GM18873 (cell line): ENCODE measurements around the gene ERAP2.
A peak's percentile ranks its signal among the peaks of the same experiment; 100 is the strongest.
"Not testable (repeated sequence)": the region's sequence is repeated elsewhere in the genome, so short reads cannot be mapped to it uniquely, and the experiment has no call there.

Experiments
- ATAC-seq: cut with Tn5 transposase; IDR thresholded peaks from one replicate; pipeline ENCODE4 v1.9.1; 2021; ENCODE audit warnings: mild to moderate bottlenecking, moderate library complexity, moderate number of reproducible peaks; ENCODE audit not compliant: unreplicated experiment, low FRiP score

The ERAP2 gene

DNA sequence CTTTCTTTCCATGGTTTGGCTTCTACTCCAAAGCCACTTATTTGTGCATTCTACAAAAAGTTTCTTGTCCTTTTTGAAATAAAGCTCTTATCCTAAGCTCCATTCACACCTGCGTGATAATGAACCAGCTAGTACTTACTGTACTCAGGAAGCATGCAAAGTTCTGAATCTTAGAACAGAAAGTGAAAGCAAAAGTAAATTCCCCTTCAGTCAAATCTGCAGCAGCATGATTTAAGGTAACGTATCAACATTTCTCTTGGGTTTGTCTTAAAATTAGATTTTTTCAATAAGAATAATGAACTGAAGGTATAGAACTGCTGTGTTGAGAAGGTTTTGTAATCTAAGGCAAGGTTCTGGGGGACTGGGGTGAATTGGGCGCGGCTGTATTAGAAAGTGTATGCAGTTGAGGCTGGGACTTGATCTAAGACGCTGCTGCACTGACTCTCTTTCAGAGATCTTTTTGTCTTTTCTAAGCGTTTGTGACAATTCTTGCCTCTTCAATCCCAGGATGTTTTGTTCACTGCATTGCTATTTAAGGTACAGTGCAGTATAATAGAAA lies at the start of gene ERAP2:
Gene ERAP2, plus strand, starts transcription at position 209 of the 559 bp plus-strand sequence. CDS start 3,186 bp downstream, outside the sequence.
- ATAC-seq: peak; percentile 47

DNA sequence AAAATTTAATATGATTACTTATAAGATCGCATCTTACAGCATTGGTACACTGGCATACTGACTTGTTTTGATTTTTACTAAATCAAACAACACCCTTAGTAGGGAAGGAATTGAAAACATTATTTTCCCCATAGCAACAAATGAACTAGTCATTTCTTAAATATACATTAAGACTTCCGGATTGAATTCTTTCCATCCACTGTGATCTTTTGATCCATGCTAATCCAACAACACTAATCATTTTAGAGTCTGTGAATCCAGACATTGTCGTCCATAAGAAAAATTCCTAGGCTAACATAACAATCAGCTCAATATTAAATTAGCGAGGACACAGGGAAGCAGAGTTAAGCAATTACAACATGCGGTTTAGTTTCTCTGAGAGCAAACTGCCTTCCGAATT lies 47.0 kb upstream of the ERAP2 start:
- ATAC-seq: no peak

DNA sequence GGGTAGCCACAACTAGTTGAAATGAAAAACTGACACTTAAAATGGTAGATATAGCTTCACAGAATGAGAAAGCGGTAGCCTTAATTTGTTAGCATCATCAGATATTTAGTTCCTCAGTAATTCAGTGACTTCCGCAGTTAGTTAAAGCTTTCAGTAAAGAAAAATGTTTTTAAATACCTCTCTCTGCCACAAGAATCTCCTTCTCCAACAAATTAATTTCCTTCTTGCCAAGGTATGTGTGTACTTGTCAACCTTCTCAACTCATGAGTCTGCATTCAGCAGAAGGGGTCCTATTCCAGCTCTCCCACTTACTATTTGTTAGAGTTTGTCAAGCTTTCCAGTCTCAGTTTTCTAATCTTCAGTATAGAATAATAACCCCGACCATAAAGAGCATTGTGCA lies 42.3 kb upstream of the ERAP2 start:
- ATAC-seq: no peak

- ATAC-seq: no peak
Observed at GRCh38 chr5:96835791-96836191, 40.5 kb upstream of the ERAP2 start.

DNA sequence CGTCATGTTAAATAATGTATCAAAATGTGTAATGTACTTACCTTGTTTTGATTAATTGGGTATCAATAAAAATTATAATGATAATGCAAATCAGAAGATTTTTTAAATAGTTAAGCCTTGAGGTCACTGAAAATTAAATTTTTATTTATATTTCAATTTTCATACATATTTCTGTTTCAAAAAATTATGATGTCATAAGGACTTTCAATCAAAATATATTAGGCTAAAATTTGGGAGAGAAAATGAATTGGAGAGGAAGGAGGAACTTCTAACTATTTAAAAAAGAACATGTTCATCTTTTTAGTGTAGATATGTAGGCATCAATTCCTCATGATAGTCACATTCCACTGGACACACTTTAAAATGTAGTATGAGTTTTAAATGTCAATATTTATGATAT lies 39.5 kb upstream of the ERAP2 start:
- ATAC-seq: no peak

DNA sequence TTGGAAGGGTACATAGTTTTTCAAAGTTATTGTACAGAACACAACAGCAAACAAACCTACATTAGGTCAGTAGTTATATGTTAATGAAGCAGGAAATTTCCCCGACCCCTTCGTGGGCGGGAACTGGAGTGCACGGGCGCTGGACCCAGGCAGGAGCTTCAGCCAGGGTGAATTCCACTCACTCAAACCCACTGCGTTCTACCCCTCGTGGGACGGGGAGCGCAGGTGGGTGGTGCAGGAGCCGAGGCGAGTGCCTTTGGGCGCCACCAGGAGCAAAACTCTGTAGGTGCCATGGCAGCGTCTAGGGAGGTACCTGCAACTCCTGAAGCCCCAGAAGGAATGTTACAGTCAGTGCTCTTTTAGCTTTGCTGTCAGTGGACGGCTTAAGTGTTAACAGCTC lies 39.0 kb upstream of the ERAP2 start:
- no peak for ATAC-seq

DNA sequence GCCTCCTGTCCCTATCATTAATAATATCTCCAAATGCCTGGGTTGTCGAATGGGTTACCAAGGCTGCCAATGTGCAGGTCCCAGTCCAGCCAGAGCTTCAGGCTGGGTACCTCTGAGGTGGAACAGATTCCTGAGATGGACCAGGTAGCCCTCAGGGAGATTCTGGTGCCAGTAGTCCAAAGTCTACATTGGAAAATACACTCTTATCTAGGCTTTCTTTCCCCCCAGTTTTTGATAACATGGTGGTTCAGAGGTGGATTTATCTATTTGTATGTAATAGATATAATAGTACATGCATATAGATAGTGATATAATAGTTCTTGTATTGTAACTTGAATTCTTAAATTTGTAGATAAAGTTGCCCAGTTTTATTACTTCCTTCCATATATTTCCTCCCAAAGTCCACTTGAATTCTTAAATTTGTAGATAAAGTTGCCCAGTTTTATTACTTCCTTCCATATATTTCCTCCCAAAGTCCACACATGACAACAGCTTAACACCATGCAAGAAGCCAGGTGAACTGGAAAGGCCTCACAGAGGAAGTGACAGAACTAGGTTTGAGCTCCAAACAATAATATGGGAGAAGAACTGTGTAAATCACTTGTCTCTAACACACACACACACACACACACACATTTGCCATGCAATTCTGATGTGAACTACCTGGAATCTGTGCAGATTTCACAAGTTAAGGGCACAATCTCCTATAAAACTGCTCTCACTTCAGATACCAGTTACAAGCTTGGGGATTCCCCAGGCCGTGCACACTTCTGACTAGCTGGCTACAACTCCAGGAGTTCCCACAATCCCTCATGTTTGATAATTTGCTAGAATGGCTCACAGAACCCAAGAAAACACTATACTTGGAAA lies 37.9 kb upstream of the ERAP2 start:
- no peak for ATAC-seq

DNA sequence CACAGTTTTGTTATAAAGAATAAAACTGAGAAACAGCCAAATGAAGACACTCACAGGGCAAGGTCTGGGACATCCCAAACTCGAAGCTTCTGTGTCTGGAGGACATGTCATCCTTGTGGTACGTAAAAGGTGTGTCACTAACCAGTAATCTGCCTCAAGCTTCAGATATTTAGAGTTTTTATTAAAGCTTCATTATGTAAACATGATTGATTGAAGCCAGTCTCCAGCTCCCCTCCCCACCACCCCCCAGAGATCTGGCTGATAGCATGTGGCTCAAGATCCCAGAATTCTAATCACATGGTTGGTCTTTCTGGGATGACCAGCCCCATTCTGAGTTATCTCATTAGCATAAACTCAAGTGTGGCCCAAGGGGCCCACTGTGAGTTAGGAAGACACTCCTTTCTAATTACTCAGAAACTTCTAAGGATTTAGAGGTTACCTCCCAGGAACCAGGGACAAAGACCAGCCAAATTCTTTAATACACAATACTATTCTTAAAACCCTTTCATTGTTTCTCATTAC lies 37.2 kb upstream of the ERAP2 start:
- ATAC-seq: no peak

- not testable (repeated sequence) for ATAC-seq
Observed at GRCh38 chr5:96841931-96842330, 34.4 kb upstream of the ERAP2 start.

GRCh38 chr5:96843140-96843539 lies 33.2 kb upstream of the ERAP2 start:
- ATAC-seq: no peak

DNA sequence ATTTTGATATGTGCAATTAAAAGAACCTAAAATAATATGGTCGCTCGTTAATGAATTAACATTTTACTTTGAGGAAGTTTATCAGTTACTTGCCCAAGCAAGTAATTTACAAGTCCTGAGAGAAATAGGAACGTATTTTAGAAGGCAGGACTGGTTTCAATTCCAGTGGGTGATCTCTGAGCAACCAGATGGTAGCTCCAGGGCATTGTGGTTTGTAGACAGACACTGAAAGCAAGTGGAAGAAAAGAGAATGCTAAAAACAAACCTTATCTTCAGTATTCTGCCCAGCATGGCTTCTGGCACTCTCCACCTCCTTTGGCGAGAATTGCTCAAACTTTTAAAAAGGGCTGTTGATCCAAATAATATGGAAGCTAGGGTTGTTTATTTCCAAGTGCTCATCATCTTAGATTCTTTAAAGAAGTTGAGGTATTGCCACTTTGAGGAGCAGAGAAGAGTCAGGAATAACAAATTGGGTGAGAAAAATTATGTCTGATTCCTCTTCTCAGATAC lies 31.8 kb upstream of the ERAP2 start:
- no peak for ATAC-seq

DNA sequence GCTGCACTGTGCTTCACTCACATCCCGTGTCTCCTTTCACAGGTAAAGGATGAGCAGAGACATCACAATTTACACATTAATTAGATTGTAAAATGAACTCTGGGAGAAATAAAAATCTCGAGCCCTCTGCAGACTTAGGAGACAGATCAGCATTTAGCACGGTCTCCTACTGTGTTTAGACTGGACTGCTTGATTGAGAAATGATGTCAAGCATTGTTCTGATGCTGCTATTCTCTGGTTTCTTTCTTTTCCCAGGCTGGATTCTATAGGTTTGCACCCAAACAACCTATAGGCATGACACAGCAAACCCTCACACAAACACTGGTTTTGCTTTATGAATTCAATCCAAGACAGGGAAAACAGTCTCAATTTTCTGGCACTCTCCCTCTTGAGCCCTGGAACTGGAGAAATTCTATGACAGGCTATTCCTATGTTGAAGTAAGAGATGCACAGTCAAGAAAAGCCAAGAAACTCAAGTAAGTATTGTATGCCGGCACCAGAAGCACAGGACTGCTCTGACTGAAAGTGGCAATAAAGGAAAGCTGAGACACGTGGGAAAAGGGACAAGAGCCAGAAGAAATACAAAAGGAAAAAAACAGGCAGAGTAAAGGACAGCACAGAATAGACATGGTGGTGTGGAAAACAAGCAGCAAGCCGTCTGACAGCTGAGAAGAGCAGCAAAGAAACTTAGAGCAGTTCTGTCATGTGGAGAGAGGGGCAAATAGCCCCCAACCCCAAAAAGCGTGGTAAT lies 24.8 kb upstream of the ERAP2 start:
- no peak for ATAC-seq

DNA sequence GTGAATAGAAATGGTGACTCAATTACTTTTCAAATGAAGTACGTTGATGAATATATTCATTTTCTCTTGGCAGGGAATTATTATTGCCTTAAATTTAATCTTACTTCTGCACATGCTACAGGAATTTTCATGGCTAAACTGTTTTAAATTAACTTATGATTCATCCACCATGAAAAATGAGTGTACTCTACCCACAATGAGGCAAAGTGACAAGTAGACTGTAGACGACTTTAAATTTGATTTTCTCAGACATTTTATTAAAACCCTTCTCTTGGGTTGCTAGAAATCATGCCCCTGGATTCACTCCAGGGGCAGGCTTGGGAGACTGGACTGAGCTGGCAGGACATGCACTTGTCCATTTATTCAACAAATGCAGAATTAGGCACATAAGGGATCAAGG lies 23.5 kb upstream of the ERAP2 start:
- ATAC-seq: no peak

- no peak for ATAC-seq
Observed at GRCh38 chr5:96854067-96854466, 22.2 kb upstream of the ERAP2 start.

- no peak for ATAC-seq
Observed at GRCh38 chr5:96855031-96855872, 21.0 kb upstream of the ERAP2 start.

DNA sequence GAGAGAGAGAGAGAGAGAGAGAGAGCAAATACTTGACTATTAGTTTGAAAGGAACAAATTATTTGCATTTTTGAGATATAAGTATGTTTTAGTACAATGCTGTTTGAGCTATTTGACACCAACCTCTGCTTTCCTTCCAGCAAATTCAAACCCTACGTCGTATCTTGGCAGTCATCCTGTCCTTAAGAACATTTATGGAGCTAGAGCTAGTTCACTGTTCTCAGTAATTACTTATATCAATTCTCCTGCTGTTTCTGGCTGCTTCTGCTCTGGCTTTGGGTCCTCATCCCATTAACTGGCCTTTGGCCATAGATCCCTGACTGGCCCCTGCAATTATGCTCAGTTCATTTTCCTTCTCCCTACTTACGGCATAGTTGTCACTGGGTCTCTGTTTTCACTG lies 19.9 kb upstream of the ERAP2 start:
- no peak for ATAC-seq

GRCh38 chr5:96857454-96857853 lies 18.8 kb upstream of the ERAP2 start:
- ATAC-seq: no peak

- ATAC-seq: no peak
Observed at GRCh38 chr5:96857924-96858323, 18.4 kb upstream of the ERAP2 start.

DNA sequence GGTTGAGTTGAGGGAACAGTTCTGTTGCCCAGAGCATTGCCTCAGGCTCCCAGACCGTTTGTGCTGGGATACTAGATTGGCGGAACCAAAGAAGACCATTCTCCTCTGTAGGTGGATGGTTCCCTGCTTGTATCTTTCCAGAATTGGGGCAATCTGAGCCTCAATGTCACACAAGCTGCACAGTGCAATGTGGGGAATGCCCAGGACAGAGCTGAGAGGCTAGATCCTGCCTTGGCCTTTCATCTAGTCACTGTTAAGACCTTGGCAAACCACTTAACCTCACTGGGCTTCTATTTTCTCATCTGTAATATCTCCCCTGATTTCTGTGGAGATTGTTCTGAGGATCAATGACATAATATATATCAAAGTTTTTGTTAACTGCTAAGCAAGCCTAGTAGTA lies 16.9 kb upstream of the ERAP2 start:
- ATAC-seq: no peak

DNA sequence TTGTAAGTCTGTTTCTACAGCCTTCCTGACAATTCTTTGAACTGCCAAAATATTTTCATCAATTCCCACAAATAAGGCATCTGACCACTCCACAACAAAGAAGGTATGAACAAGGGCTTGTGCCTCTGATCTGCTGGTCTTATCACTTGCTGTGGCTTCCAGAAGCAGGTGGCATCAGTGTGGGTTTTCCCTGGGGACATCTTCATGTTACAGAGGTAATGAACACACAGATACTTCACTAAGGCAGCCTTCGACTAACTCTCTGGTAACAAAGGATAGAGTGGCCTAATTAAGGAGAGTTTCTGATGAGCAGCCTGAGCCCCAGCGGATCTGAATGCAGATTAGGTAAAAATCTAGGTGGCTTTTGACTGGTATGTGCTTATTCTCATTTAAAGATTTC lies 15.2 kb upstream of the ERAP2 start:
- ATAC-seq: peak; percentile 60
